Ascending aorta (tissue), 2 donors: Measurements from ENCODE around the gene OR2AG2. TPM values are rescaled to one million over a fixed set of nuclear protein-coding genes. Genes with fewer than 3 reads are reported as not detected.

Experiments
- DNase-seq, 2 donors: peaks; one replicate each; pipeline ENCODE4 v3.0.0-alpha.2; 2019; ENCODE audit warnings: low spot score in 2 of 2
- H3K27ac ChIP-seq, 2 donors: fragments of 200-600 bp; sonication (generic); one replicate each; pipeline ENCODE4 v1.5.1; 2016 to 2017; ENCODE audit warnings: mild to moderate bottlenecking in 1 of 2
- H3K27me3 ChIP-seq: fragments of 200-600 bp; sonication (generic); one replicate; pipeline ENCODE4 v1.5.1; 2017
- H3K36me3 ChIP-seq, 2 donors: fragments of 200-600 bp; sonication (generic); one replicate each; pipeline ENCODE4 v1.5.1; 2016
- H3K4me1 ChIP-seq, 2 donors: fragments of 200-600 bp; sonication (generic); one replicate each; pipeline ENCODE4 v1.5.1; 2016 to 2017; ENCODE audit warnings: mild to moderate bottlenecking in 1 of 2
- H3K4me3 ChIP-seq, 2 donors: fragments of 200-600 bp; sonication (generic); one replicate each; pipeline ENCODE4 v1.5.1; 2016 to 2017; ENCODE audit warnings: mild to moderate bottlenecking in 1 of 2
- H3K9me3 ChIP-seq, 2 donors: fragments of 200-600 bp; sonication (generic); one replicate each; pipeline ENCODE4 v1.5.1; 2016
- CTCF ChIP-seq, 3 experiments: fragments of 200-600 bp in 2 of 3; fragments of 450-650 bp in 1 of 3; sonication (generic) in 2 of 3; IDR thresholded peaks; one replicate each; pipeline ENCODE4 v1.5.1; 2016 to 2019; ENCODE audit warnings: antibody characterized with exemption in 3 of 3, mild to moderate bottlenecking in 1 of 3, moderate library complexity in 1 of 3
- intact Hi-C: fragments of 100-400 bp; cut with DNase I; formaldehyde crosslinking; loops from one replicate; pipeline ENCODE4 v1.15.1; 2023
- total RNA-seq: library from RNA; depleted of rRNA; stranded (reverse); fragments of >200 nt; gene quantifications from one replicate; pipeline ENCODE4 v1.1.0, GENCODE V29; 2016

OR2AG2 gene
- total RNA-seq, 1 donor from 2014 or later: 0.43 TPM

GRCh38 chr11:6727971-6728760 is 43.6 kb downstream of the OR2AG2 start:
- Histone ChIP-seq H3K4me1 (no peaks in the 10 kb centered on the region), H3K27ac (no peak overlapping the region), H3K36me3 (no peaks in the 10 kb centered on the region), H3K4me3 (no peak overlapping the region), H3K9me3 (no peaks in the 10 kb centered on the region), H3K27me3 (no peaks in the 10 kb centered on the region)
- DNase-seq: no peak
- intact Hi-C loops: no loop called here
- no peak for TF ChIP-seq CTCF (IDR thresholded peaks at IDR 0.05)

GRCh38 chr11:6725386-6725896 is 46.3 kb downstream of the OR2AG2 start:
- H3K4me3 ChIP-seq: no peak overlapping the region
- intact Hi-C loops: no loop called here
- H3K36me3 ChIP-seq: no peaks in the 10 kb centered on the region
- H3K27ac ChIP-seq: no peak overlapping the region
- TF ChIP-seq CTCF (IDR thresholded peaks at IDR 0.05): no peak
- H3K27me3 ChIP-seq: no peaks in the 10 kb centered on the region
- no peak for DNase-seq
- no peaks in the 10 kb centered on the region for H3K9me3 ChIP-seq
- H3K4me1 ChIP-seq: no peaks in the 10 kb centered on the region

- no peak overlapping the region for H3K27ac ChIP-seq
- H3K36me3 ChIP-seq: no peaks in the 10 kb centered on the region
- H3K9me3 ChIP-seq: no peaks in the 10 kb centered on the region
- intact Hi-C loops: no loop called here
- H3K27me3 ChIP-seq: no peaks in the 10 kb centered on the region
- DNase-seq: no peak
- H3K4me3 ChIP-seq: no peak overlapping the region
- no peaks in the 10 kb centered on the region for H3K4me1 ChIP-seq
- no peak for TF ChIP-seq CTCF (IDR thresholded peaks at IDR 0.05)
These were observed 47.8 kb downstream of the OR2AG2 start for GRCh38 chr11:6724013-6724412.

GRCh38 chr11:6721343-6721742 is 50.4 kb downstream of the OR2AG2 start:
- Histone ChIP-seq H3K36me3 (no peaks in the 10 kb centered on the region), H3K4me1 (no peaks in the 10 kb centered on the region), H3K9me3 (no peaks in the 10 kb centered on the region), H3K27ac (no peak overlapping the region), H3K27me3 (no peaks in the 10 kb centered on the region), H3K4me3 (no peak overlapping the region)
- no peak for DNase-seq
- TF ChIP-seq CTCF (IDR thresholded peaks at IDR 0.05): no peak
- intact Hi-C loops: no loop called here

- no peak for TF ChIP-seq CTCF (IDR thresholded peaks at IDR 0.05)
- Histone ChIP-seq H3K4me3 (no peak overlapping the region), H3K36me3 (no peaks in the 10 kb centered on the region), H3K27me3 (no peaks in the 10 kb centered on the region), H3K27ac (no peak overlapping the region), H3K9me3 (no peaks in the 10 kb centered on the region), H3K4me1 (no peaks in the 10 kb centered on the region)
- no peak for DNase-seq
- intact Hi-C loops: no loop called here
These were observed 52.2 kb downstream of the OR2AG2 start for GRCh38 chr11:6719576-6719975.
